ENCODE results near the gene RABGGTA.
A peak's percentile ranks its signal among the peaks of the same experiment; 100 is the strongest.
"Not testable (repeated sequence)": the region's sequence is repeated elsewhere in the genome, so short reads cannot be mapped to it uniquely, and the experiment has no call there.

The RABGGTA gene

GRCh38 chr14:24245350-24245749, 26.0 kb downstream of the RABGGTA start:
- DNase-seq (ENCODE audit: low read depth in 3 of 3, low spot score in 1 of 3): not testable (repeated sequence)

GRCh38 chr14:24243336-24243836, 28.0 kb downstream of the RABGGTA start:
- DNase-seq (ENCODE audit: low read depth in 3 of 3, low spot score in 1 of 3): no peak

- DNase-seq (ENCODE audit: low read depth in 3 of 3, low spot score in 1 of 3): peak; percentile 84 to 85 (median 85)
Observed at GRCh38 chr14:24241829-24242443, 29.5 kb downstream of the RABGGTA start.

- DNase-seq (ENCODE audit: low read depth in 3 of 3, low spot score in 1 of 3): no peak
Observed at GRCh38 chr14:24240110-24240918, 31.1 kb downstream of the RABGGTA start.

- no peak for DNase-seq (ENCODE audit: low read depth in 3 of 3, low spot score in 1 of 3)
Observed at GRCh38 chr14:24238527-24239037, 32.8 kb downstream of the RABGGTA start.

- DNase-seq (ENCODE audit: low read depth in 3 of 3, low spot score in 1 of 3): no peak
Observed at GRCh38 chr14:24238123-24238522, 33.3 kb downstream of the RABGGTA start.

GRCh38 chr14:24237463-24237955, 33.9 kb downstream of the RABGGTA start:
- no peak for DNase-seq (ENCODE audit: low read depth in 3 of 3, low spot score in 1 of 3)

- DNase-seq (ENCODE audit: low read depth in 3 of 3, low spot score in 1 of 3): no peak
Observed at GRCh38 chr14:24236689-24237462, 34.5 kb downstream of the RABGGTA start.

- DNase-seq (ENCODE audit: low read depth in 3 of 3, low spot score in 1 of 3): no peak
Observed at GRCh38 chr14:24235804-24236688, 35.4 kb downstream of the RABGGTA start.

- no peak for DNase-seq (ENCODE audit: low read depth in 3 of 3, low spot score in 1 of 3)
Observed at GRCh38 chr14:24234095-24235005, 37.0 kb downstream of the RABGGTA start.

GRCh38 chr14:24233538-24233866, 37.9 kb downstream of the RABGGTA start:
- DNase-seq (ENCODE audit: low read depth in 3 of 3, low spot score in 1 of 3): no peak

GRCh38 chr14:24232645-24233537, 38.5 kb downstream of the RABGGTA start, which contains the start of gene GMPR2:
Gene GMPR2 (plus strand): TSS chr14:24232929. CDS start chr14:24233254, 325 bp downstream.
- no peak for DNase-seq (ENCODE audit: low read depth in 3 of 3, low spot score in 1 of 3)

GRCh38 chr14:24232121-24232644, 39.2 kb downstream of the RABGGTA start, which contains the start of gene NEDD8:
Gene NEDD8 (minus strand): TSS chr14:24232367. CDS start chr14:24232267, 100 bp downstream.
- peak; percentile 64 to 79 (median 70) for DNase-seq (ENCODE audit: low read depth in 3 of 3, low spot score in 1 of 3)

- DNase-seq (ENCODE audit: low read depth in 3 of 3, low spot score in 1 of 3): no peak
Observed at GRCh38 chr14:24231263-24232120, 39.9 kb downstream of the RABGGTA start.

- no peak for DNase-seq (ENCODE audit: low read depth in 3 of 3, low spot score in 1 of 3)
Observed at GRCh38 chr14:24228902-24229301, 42.5 kb downstream of the RABGGTA start.

- DNase-seq (ENCODE audit: low read depth in 3 of 3, low spot score in 1 of 3): no peak
Observed at GRCh38 chr14:24226473-24226872, 44.9 kb downstream of the RABGGTA start.

- no peak for DNase-seq (ENCODE audit: low read depth in 3 of 3, low spot score in 1 of 3)
Observed at GRCh38 chr14:24224618-24225071, 46.8 kb downstream of the RABGGTA start.

Data from stimulated activated CD4-positive, alpha-beta T cell treated with anti-CD3 and anti-CD28 coated beads, TNF-alpha, amount 100 ng/mL, for 1 hour (primary cell).